Smooth muscle cell of the brain vasculature (primary cell): ENCODE results near the gene CYLD.

ENCODE experiments used
- DNase-seq: peaks from one replicate; pipeline ENCODE4 v3.0.0-alpha.2; 2012; ENCODE audit warnings: low read depth, low spot score

The CYLD gene

DNA sequence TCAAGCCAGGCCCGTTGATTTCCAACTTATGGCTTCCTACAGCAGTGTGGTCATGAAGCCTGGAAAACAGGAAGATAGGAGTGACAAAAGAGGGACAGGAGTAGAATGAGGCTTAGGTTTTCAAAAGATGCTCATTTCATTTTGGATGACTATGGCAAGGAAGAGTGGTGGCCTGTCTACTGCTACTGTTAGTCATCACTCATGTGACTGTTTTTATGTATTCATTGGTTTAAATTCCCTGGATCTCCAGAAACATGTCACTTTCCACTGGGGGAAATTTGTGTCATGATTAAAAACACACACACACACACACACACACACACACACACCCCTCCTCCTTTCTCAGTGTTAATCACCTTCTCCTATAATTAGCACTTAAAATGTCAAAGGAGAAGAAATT is 1.1 kb upstream of the CYLD start:
- DNase-seq = no peak

DNA sequence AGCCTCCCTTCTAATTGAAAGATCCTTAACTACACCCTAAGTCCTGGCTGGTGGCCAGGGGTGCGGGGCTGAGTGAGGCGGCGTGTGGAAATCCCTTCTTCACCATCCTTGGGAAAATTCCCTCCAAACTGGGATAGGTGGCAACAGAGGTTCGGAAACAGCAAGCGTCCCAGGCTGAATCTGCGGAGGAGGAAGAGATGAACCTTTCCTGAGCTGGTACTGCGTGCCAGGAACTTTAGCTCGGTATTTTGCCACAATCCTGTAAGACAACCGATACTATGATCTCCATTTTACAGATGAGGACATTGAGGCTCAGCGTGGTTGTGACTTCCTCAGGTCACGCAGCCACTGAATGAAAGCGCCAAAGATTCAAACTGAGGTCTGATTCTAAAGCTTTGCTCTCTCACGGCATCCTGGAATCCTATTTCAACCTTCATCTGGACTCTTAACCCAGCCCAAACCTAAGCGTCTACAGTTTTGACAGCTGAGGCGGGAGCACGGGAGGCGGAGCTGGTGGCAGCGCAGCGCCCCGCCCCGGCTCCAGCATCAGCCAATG is 583 bp upstream of the CYLD start:
- no peak for DNase-seq

DNA sequence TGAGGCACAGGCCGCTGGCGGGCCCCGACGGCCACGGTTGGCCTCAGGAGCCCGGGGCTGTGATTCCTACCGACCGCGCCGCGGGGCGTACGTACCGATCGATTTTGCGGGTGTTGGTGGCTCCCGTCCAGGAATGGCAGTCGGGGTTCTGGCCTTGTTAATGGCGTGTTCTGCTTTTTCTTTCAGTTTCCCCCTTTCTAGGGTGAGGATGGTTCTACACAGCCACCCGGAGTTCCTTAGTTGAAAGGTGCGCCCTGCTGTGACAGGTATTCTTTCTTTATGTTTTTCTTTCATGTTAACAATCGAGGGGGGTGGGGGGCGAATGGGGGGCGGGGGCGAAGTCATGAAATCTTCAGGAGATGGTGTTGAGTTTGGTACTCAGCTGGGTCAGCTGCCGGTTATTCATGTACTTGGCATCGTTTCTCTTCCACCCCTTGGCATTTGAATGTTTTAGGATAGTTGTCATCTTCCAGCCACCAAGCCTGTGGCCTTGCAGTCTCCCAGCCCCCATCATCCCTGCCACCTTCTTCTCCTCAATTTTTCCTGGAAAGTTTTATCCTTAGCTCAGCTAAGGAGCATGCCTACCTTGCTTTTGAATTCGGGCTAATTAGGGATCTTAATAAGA is 802 bp downstream of the CYLD start:
- no peak for DNase-seq

GRCh38 chr16:50743581-50744225 is 1.8 kb downstream of the CYLD start:
- DNase-seq = no peak

- no peak for DNase-seq
Observed at GRCh38 chr16:50744881-50745280, 3.0 kb downstream of the CYLD start.

DNA sequence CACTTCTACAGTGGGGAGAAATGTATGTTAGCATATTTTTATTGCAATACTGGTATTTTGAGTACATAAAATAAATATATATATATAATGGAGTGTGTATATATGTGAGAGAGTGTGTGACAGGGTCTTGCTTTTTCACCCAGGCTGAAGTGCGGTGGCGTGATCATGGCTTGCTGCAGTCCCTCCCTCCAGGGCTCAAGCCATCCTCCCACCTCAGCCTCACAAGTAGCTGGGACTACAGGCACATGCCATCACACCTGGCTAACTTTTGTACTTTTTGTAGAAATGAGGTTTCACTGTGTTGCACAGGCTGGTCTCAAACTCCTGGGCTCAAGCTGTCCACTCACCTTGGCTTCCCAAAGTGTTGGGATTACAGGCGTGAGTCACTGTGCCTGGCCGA is 4.1 kb downstream of the CYLD start:
- DNase-seq = no peak

- no peak for DNase-seq
Observed at GRCh38 chr16:50747207-50747956, 5.5 kb downstream of the CYLD start.

GRCh38 chr16:50751528-50751927 is 9.6 kb downstream of the CYLD start:
- no peak for DNase-seq

- DNase-seq = no peak
Observed at GRCh38 chr16:50752471-50753235, 10.8 kb downstream of the CYLD start.

DNA sequence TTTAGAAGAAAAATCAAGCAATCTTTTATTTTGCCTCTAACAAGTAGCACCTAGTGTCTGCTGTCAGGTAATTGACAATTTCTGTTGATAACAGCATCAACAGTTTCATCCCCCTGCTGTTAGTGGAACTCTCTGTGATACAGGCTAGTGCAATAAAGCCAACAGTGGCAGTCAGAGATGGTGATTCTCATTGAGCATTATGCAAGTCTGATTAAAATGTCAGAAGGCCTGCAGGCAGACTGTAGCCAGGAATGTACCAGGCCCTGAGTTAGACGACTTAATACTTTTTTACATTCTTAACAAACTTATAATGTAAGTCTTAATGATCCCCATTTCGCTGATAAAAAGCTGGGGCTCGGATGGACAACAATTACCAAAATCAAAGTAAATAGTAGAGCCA is 14.6 kb downstream of the CYLD start:
- DNase-seq = no peak

DNA sequence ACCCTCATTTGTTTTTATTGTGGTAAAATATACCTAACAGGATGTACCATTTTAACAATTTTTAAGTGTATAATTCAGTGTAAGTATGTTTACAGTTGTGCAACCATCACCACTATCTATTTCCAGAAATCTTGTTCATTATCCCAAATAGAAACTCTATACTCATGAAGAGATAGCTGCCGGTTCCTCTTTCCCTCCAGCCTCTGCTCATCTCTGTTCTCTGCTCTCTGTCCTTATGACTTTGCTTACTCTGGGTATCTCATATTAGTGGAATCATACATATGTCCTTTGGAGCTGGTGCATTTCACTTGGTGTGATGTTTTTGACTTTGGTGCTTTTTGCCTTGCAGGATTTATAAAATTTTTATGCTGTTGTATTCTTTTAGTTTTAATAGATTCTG is 19.4 kb downstream of the CYLD start:
- DNase-seq = no peak

GRCh38 chr16:50762241-50762640 is 20.4 kb downstream of the CYLD start:
- no peak for DNase-seq

GRCh38 chr16:50763211-50763610 is 21.3 kb downstream of the CYLD start:
- no peak for DNase-seq

DNA sequence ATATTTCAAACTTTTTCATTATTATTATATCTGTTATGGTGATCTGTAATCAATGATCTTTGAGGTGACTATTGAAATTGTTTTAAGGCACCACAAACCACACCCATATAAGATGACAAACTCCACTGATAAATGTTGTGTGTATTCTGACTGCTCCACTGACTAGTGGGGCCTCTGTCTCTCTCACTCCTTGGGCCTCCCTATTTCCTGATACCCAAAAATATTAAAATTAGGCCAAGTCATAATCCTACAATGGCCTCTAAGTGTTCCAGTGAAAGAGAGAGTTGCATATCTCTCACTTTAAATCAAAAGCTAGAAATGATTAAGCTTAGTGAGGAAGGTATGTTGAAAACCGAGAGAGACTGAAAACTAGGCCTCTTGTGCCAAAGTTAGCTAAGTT is 23.4 kb downstream of the CYLD start:
- DNase-seq = no peak

GRCh38 chr16:50765861-50766260 is 24.0 kb downstream of the CYLD start:
- DNase-seq = no peak

- DNase-seq = no peak
Observed at GRCh38 chr16:50767197-50767596, 25.3 kb downstream of the CYLD start.

DNA sequence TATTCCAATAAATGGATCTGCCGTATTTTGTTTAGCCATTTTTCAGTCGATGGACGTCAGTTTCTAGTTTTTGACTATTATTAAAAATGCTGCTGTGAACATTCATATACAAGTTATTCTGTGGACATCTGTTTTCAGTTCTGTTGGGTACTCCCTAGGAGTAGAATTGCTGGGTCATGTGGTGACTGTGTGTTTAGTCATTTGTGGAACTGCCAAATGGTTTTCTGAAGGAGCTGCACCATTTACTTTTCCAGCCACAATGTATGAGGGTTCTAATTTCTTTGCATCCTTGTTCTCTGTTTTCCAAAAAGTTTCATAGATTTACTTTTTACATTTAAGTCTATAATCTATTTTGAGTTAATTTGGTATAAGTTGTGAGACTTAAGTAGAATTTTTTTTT is 29.5 kb downstream of the CYLD start:
- no peak for DNase-seq

GRCh38 chr16:50774405-50774804 is 32.5 kb downstream of the CYLD start:
- DNase-seq = no peak

- no peak for DNase-seq
Observed at GRCh38 chr16:50774960-50775359, 33.1 kb downstream of the CYLD start.

DNA sequence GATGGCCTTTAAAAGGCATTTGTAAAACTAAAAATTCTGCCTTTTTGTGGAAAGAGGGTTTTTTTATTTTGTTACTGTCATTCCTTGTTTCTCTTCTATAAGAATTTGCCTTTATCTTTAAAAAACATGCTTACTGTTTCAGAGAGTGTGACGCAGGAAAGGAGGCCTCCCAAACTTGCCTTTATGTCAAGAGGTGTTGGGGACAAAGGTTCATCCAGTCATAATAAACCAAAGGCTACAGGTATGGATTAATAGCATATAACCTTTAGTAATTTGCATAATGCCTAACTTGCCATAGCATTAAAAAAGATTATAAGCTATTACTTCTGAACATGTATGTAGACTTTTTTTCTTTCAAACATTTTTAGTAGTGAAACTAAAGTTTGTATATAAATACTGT is 34.2 kb downstream of the CYLD start:
- no peak for DNase-seq

GRCh38 chr16:50778284-50779163 is 36.6 kb downstream of the CYLD start:
- DNase-seq = no peak
